ENCODE measurements around the gene LAMA5.

The LAMA5 gene

DNA sequence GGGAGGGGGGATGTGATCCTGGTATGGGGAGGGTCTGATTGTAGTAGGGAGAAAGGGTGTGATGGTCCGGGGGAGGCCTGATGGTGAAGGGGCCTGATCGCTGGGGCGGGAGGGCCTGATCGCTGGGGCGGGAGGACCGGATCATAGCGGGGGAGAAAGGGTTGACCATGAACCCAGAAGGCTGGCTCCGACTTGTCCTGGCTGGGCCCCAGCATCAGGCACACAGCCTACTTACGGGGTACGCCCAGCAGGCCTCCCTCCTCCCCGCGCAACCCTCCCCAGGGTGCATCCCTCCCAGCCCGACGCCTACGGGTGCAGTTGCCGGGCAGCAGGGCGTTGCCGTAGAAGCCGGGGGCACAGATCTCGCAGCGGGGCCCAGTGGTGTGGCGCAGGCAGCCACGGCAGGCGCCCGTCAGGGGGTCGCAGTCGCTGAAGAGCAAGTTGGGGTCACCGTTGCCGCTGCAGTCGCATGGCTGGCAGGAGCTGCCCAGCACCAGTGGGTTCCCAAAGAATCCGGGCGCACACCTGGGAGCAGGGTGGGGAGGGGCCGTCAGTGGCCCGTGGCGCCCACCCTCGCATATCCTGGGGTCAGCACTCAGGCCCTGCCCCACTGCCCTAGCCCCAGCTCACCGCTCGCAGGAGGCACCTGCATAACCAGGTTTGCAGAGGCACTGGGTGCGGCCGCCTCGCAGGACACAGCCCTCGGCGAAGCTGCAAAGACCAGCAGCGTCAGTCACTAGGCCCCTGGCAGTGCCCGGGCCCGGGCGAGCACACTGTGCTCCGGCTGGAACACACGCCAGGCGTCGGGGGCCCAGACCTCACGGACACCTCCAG, 43.7 kb downstream of the LAMA5 start:
- H3K36me3 Mint-ChIP-seq (ENCODE audit: low read depth): peaks cover 52% of the 10 kb centered on the region
- no peak overlapping the region for H3K4me3 Mint-ChIP-seq
- H3K27ac Mint-ChIP-seq: no peak overlapping the region
- H3K27me3 Mint-ChIP-seq (ENCODE audit: low read depth, poor library complexity): peaks cover 3% of the 10 kb centered on the region
- no peaks in the 10 kb centered on the region for H3K4me1 Mint-ChIP-seq
- no peak for DNase-seq
- TF ChIP-seq CTCF (IDR thresholded peaks at IDR 0.05): no peak
- H3K9me3 Mint-ChIP-seq: peaks cover 12% of the 10 kb centered on the region

DNA sequence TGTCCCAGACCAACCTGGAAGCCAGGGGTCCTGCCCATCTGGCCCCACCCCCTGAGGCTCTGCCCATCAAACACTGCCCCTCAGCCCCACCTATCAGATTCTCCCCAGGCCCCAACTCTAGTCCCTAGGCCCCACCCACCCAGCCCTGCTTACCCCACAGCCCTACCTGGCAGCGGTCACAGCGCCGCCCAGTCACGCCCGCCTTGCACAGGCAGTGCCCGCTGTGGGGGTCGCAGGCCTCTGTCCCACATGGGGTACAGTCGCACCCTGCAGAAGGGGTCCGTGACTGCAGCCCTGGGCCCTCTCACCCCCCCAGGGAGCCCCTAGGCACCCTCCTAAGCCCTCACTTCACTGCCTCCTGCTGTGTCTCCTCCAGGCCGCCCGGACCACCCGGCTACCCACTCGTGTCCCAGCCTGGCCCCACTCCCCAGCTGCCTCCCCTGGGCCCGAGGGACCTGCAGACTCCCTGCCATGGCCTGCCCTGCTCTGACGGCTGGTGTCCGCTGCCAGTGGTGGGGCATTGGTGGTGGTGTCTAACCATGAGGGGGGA, 44.5 kb downstream of the LAMA5 start:
- Mint-ChIP-seq H3K4me3 (no peak overlapping the region), H3K36me3 (ENCODE audit: low read depth) (peaks cover 50% of the 10 kb centered on the region), H3K9me3 (peaks cover 12% of the 10 kb centered on the region), H3K27me3 (ENCODE audit: low read depth, poor library complexity) (peaks cover 3% of the 10 kb centered on the region), H3K4me1 (no peaks in the 10 kb centered on the region), H3K27ac (no peak overlapping the region)
- no peak for TF ChIP-seq CTCF (IDR thresholded peaks at IDR 0.05)
- DNase-seq: no peak

DNA sequence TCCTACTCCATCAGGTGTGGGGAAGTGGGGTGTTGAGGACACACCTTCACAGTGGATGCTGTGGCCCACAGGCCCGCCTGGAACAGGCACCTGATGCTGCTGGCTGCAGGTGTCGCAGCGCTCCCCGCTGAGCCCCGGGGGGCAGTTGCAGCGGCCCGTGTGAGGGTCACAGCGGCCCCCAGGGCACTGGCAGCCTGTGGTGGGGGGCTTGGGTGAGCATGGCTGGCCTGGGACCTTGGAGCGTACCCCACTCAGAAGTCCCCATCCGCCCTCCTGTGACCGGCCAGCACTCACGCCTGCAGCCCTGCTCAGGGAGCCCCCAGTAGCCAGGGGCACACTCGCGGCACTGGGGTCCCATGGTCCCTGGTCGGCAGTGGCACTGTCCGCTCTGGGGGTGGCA, 45.1 kb downstream of the LAMA5 start:
- no peaks in the 10 kb centered on the region for H3K4me1 Mint-ChIP-seq
- TF ChIP-seq CTCF (IDR thresholded peaks at IDR 0.05): no peak
- H3K4me3 Mint-ChIP-seq: no peak overlapping the region
- H3K9me3 Mint-ChIP-seq: peaks cover 12% of the 10 kb centered on the region
- no peak overlapping the region for H3K27ac Mint-ChIP-seq
- H3K36me3 Mint-ChIP-seq (ENCODE audit: low read depth): peaks cover 44% of the 10 kb centered on the region
- no peak for DNase-seq
- H3K27me3 Mint-ChIP-seq (ENCODE audit: low read depth, poor library complexity): peaks cover 3% of the 10 kb centered on the region

DNA sequence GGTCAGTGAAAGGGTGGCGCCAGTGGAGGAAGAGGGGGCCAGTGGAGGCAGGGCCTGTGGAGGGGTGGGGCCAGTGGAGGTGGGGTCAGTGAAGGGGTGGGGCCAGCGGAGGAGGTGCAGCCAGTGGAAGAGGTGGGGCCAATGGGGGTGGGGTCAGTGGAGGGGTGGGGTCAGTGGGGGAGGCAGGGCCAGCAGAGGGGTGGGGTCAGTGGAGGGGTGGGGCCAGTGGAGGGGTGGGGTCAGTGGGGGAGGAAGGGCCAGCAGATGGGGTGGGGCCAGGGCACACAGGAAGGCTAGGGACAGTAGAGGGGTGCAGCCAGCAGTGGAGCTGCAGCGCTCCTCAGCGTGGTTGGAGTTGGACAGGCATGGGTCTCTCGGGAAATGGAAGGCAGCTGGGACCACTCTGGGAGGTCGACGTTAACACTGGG, 45.6 kb downstream of the LAMA5 start:
- no peak overlapping the region for H3K4me3 Mint-ChIP-seq
- no peak for TF ChIP-seq CTCF (IDR thresholded peaks at IDR 0.05)
- no peaks in the 10 kb centered on the region for H3K4me1 Mint-ChIP-seq
- H3K36me3 Mint-ChIP-seq (ENCODE audit: low read depth): peaks cover 40% of the 10 kb centered on the region
- no peak overlapping the region for H3K27ac Mint-ChIP-seq
- H3K9me3 Mint-ChIP-seq: peaks cover 12% of the 10 kb centered on the region
- no peak for DNase-seq
- H3K27me3 Mint-ChIP-seq (ENCODE audit: low read depth, poor library complexity): peaks cover 3% of the 10 kb centered on the region

GRCh38 chr20:62320581-62321354, 46.3 kb downstream of the LAMA5 start:
- DNase-seq: peak; percentile 52
- H3K27ac Mint-ChIP-seq: peak overlapping the region; percentile 36
- H3K4me3 Mint-ChIP-seq: no peak overlapping the region
- TF ChIP-seq CTCF (IDR thresholded peaks at IDR 0.05): no peak
- peaks cover 8% of the 10 kb centered on the region for H3K9me3 Mint-ChIP-seq
- H3K36me3 Mint-ChIP-seq (ENCODE audit: low read depth): peaks cover 32% of the 10 kb centered on the region
- H3K4me1 Mint-ChIP-seq: no peaks in the 10 kb centered on the region
- H3K27me3 Mint-ChIP-seq (ENCODE audit: low read depth, poor library complexity): peaks cover 3% of the 10 kb centered on the region
